ENCODE data around the gene ZNF423.
"Not testable (repeated sequence)": the region's sequence is repeated elsewhere in the genome, so short reads cannot be mapped to it uniquely, and the experiment has no call there.

ZNF423 gene

GRCh38 chr16:49884033-49885015 is 28.4 kb upstream of the ZNF423 start:
- Histone ChIP-seq H3K27ac (ENCODE audit: low read length) (no peak overlapping the region), H4K20me1 (ENCODE audit: insufficient read depth, low read length) (no peaks in the 10 kb centered on the region), H3K27me3 (replicated peaks; ENCODE audit: insufficient read depth, low read length) (no peaks in the 10 kb centered on the region; the same call in 1 of the 2 replicates), H3K9ac (ENCODE audit: low read length) (peak overlapping the region; percentile 3; the same call in 1 of the 2 replicates), H3K9me2 (replicated peaks; ENCODE audit: insufficient read depth, low read length) (no peaks in the 10 kb centered on the region), H3F3A (ENCODE audit: insufficient read depth, low read length) (no peaks in the 10 kb centered on the region), H3K79me2 (ENCODE audit: low read length) (no peaks in the 10 kb centered on the region), H3K4me1 (ENCODE audit: low read length) (peaks cover 10% of the 10 kb centered on the region; the same call in 1 of the 2 replicates), H3K9me3 (replicated peaks; ENCODE audit: insufficient read depth, low read length) (no peaks in the 10 kb centered on the region), H3K4me2 (ENCODE audit: low read depth, low read length) (peak overlapping the region; percentile 73), H3K4me3 (ENCODE audit: low read length) (peak overlapping the region; percentile 35; the same call in 1 of the 2 replicates), H2AFZ (ENCODE audit: low read length) (peak overlapping the region; percentile 64), H3K36me3 (replicated peaks; ENCODE audit: insufficient read depth, low read length) (no peaks in the 10 kb centered on the region)
- peak; percentile 20 for DNase-seq
- no peak for TF ChIP-seq EZH2phosphoT487 (IDR thresholded peaks at IDR 0.05; ENCODE audit: low read length)
- no peak for TF ChIP-seq CTCF (IDR thresholded peaks at IDR 0.05; ENCODE audit: low read length)
- no peak for TF ChIP-seq EZH2 (optimal IDR thresholded peaks at IDR 0.05; ENCODE audit: low read depth, low read length)

DNA sequence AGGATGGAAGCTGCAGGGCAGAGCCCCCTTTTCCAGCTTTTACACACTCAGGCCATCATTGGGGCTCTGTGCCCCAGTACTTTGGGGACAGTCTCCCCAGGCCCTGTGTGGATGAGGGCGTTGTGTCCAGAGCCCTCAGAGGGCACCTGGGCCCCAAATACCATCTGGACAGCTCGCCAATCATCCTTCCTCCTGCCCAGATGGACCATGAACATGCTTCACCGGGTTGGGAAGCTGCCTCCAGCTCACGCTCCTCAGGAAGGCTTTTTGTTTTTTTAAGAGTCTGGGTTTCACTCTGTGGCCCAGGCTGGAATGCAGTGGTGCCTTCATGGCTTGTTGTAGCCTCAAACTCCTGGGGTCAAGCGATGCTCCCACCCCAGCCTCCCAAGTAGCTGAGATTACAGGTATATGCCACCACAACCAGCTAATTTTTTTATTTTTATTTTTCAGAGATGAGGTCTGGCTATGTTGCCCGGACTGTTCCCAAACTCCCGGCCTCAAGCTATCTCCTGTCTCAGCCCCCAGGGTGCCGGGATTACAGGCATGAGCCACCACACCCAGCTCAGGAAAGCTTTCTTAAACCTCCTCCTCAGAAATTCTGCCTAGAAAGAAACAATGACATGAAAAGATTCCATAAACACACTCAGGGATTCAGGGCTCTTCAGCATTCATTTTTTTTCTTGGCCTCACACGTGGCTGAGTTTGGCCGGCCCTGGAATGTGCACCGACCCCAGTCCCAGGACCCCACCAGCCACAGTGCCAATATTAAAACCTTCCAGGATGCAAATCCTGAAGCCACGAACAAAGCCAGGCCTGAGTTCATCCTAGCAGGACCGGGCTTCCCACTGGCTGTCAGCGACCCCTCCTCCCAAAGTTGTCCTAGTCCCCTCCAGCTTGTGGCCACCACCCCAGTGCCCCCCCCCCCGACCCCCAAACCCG is 27.4 kb upstream of the ZNF423 start:
- Histone ChIP-seq H3F3A (ENCODE audit: insufficient read depth, low read length) (no peaks in the 10 kb centered on the region), H3K27ac (ENCODE audit: low read length) (no peak overlapping the region), H3K4me3 (ENCODE audit: low read length) (no peak overlapping the region), H3K9me2 (replicated peaks; ENCODE audit: insufficient read depth, low read length) (no peaks in the 10 kb centered on the region), H3K27me3 (replicated peaks; ENCODE audit: insufficient read depth, low read length) (no peaks in the 10 kb centered on the region; the same call in 1 of the 2 replicates), H4K20me1 (ENCODE audit: insufficient read depth, low read length) (no peaks in the 10 kb centered on the region), H3K36me3 (replicated peaks; ENCODE audit: insufficient read depth, low read length) (no peaks in the 10 kb centered on the region), H3K9ac (ENCODE audit: low read length) (no peak overlapping the region), H3K4me1 (ENCODE audit: low read length) (peaks cover 10% of the 10 kb centered on the region; the same call in 1 of the 2 replicates), H3K79me2 (ENCODE audit: low read length) (no peaks in the 10 kb centered on the region), H3K4me2 (ENCODE audit: low read depth, low read length) (no peak overlapping the region), H2AFZ (ENCODE audit: low read length) (no peak overlapping the region), H3K9me3 (replicated peaks; ENCODE audit: insufficient read depth, low read length) (no peaks in the 10 kb centered on the region)
- TF ChIP-seq EZH2phosphoT487 (IDR thresholded peaks at IDR 0.05; ENCODE audit: low read length) = no peak
- no peak for TF ChIP-seq EZH2 (optimal IDR thresholded peaks at IDR 0.05; ENCODE audit: low read depth, low read length)
- no peak for TF ChIP-seq CTCF (IDR thresholded peaks at IDR 0.05; ENCODE audit: low read length)
- no peak for DNase-seq

GRCh38 chr16:49881890-49882289 is 26.0 kb upstream of the ZNF423 start:
- DNase-seq = no peak
- no peak for TF ChIP-seq EZH2 (optimal IDR thresholded peaks at IDR 0.05; ENCODE audit: low read depth, low read length)
- TF ChIP-seq EZH2phosphoT487 (IDR thresholded peaks at IDR 0.05; ENCODE audit: low read length) = no peak
- TF ChIP-seq CTCF (IDR thresholded peaks at IDR 0.05; ENCODE audit: low read length) = no peak

DNA sequence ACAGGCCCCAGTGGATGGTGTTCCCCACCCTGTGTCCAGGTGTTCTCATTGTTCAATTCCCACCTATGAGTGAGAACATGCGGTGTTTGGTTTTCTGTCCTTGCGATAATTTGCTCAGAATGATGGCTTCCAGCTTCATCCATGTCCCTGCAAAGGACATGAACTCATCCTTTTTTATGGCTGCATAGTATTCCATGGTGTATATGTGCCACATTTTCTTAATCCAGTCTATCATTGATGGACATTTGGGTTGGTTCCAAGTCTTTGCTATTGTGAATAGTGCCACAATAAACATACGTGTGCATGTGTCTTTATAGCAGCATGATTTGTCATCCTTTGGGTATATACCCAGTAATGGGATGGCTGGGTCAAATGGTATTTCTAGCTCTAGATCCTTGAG is 22.6 kb upstream of the ZNF423 start:
- not testable (repeated sequence) for H3K36me3 ChIP-seq (replicated peaks; ENCODE audit: insufficient read depth, low read length); H3F3A ChIP-seq (ENCODE audit: insufficient read depth, low read length); H2AFZ ChIP-seq (ENCODE audit: low read length); H3K4me2 ChIP-seq (ENCODE audit: low read depth, low read length); H3K9ac ChIP-seq (ENCODE audit: low read length); H3K79me2 ChIP-seq (ENCODE audit: low read length); H3K4me1 ChIP-seq (ENCODE audit: low read length); H3K4me3 ChIP-seq (ENCODE audit: low read length); DNase-seq; H3K27ac ChIP-seq (ENCODE audit: low read length); H3K9me2 ChIP-seq (replicated peaks; ENCODE audit: insufficient read depth, low read length); H3K9me3 ChIP-seq (replicated peaks; ENCODE audit: insufficient read depth, low read length); H4K20me1 ChIP-seq (ENCODE audit: insufficient read depth, low read length)
- peaks cover 12% of the 10 kb centered on the region for H3K27me3 ChIP-seq (replicated peaks; ENCODE audit: insufficient read depth, low read length)

More at GRCh38 chr16:49881890-49882289, 26.0 kb upstream of the ZNF423 start:
- Histone ChIP-seq H3F3A (ENCODE audit: insufficient read depth, low read length) (no peaks in the 10 kb centered on the region), H3K9me3 (replicated peaks; ENCODE audit: insufficient read depth, low read length) (no peaks in the 10 kb centered on the region), H3K36me3 (replicated peaks; ENCODE audit: insufficient read depth, low read length) (no peaks in the 10 kb centered on the region), H3K4me1 (ENCODE audit: low read length) (peaks cover 10% of the 10 kb centered on the region; the same call in 1 of the 2 replicates), H3K27ac (ENCODE audit: low read length) (no peak overlapping the region), H3K9ac (ENCODE audit: low read length) (no peak overlapping the region), H3K79me2 (ENCODE audit: low read length) (no peaks in the 10 kb centered on the region), H3K4me2 (ENCODE audit: low read depth, low read length) (no peak overlapping the region), H3K9me2 (replicated peaks; ENCODE audit: insufficient read depth, low read length) (no peaks in the 10 kb centered on the region), H3K27me3 (replicated peaks; ENCODE audit: insufficient read depth, low read length) (peaks cover 6% of the 10 kb centered on the region; the same call in 1 of the 2 replicates), H3K4me3 (ENCODE audit: low read length) (no peak overlapping the region), H2AFZ (ENCODE audit: low read length) (no peak overlapping the region), H4K20me1 (ENCODE audit: insufficient read depth, low read length) (no peaks in the 10 kb centered on the region)

Measured in MM.1S (cell line).